SK-N-SH (cell line): ENCODE results near the gene TMEM218. TPM values are rescaled to one million over a fixed set of nuclear protein-coding genes. Genes with fewer than 3 reads are reported as not detected.
A peak's percentile ranks its signal among the peaks of the same experiment; 100 is the strongest.

Experiments used
- CTCF ChIA-PET: fragments of 300-600, 350-600 bp; formaldehyde crosslinking; extraction: SDS; loops from one replicate; lab custom pipeline; 2021; lab: Yijun Ruan, JAX
- POLR2A ChIA-PET: fragments of 350-600 bp; sonication (Branson Sonifier 250); formaldehyde crosslinking; extraction: SDS; loops from one replicate; lab custom pipeline; 2020; ENCODE audit warnings: antibody characterized with exemption, inconsistent platforms; lab: Yijun Ruan, JAX
- DNase-seq: peaks from one replicate; pipeline ENCODE4 v3.0.0; 2012
- H2AFZ ChIP-seq: fragments of 200-600 bp; sonication (generic); 2 replicates; pipeline ENCODE4 v1.8.1; 2016; ENCODE audit warnings: antibody characterized with exemption, mild to moderate bottlenecking, low read depth
- H3F3A ChIP-seq: fragments of 200-600 bp; sonication (generic); replicated peaks from 2 replicates; pipeline ENCODE3; 2016; ENCODE audit warnings: antibody characterized with exemption, mild to moderate bottlenecking; ENCODE audit not compliant: insufficient read depth
- H3K27ac ChIP-seq, 2 experiments: fragments of 200-500 bp in 1 of 2; fragments of 200-600 bp in 1 of 2; sonication (Bioruptor generic) in 1 of 2; sonication (generic), shearing (Covaris generic) in 1 of 2; 2 replicates each; pipeline versions ENCODE4 v1.5.1 to v1.6.1; 2014 to 2016; ENCODE audit warnings: low read depth in 2 of 2, inconsistent platforms in 1 of 2, low read length in 1 of 2, mild to moderate bottlenecking in 1 of 2, mixed read lengths in 1 of 2
- H3K27me3 ChIP-seq: fragments of 200-600 bp; sonication (generic), shearing (Covaris generic); 2 replicates; pipeline ENCODE4 v1.6.1; 2016; ENCODE audit warnings: mixed run types; ENCODE audit not compliant: insufficient read depth
- H3K36me3 ChIP-seq, 2 experiments: fragments of 200-500 bp in 1 of 2; fragments of 200-600 bp in 1 of 2; sonication (Bioruptor generic) in 1 of 2; sonication (generic) in 1 of 2; replicated peaks in 1 of 2; 2 replicates each; pipeline versions ENCODE3 to v1.5.1; 2014 to 2016; ENCODE audit warnings: low read length in 1 of 2, mild to moderate bottlenecking in 1 of 2; ENCODE audit not compliant: insufficient read depth in 2 of 2, control insufficient read depth in 1 of 2
- H3K4me1 ChIP-seq, 2 experiments: fragments of 200-500 bp in 1 of 2; fragments of 200-600 bp in 1 of 2; sonication (Bioruptor generic) in 1 of 2; sonication (generic), shearing (Covaris generic) in 1 of 2; 2 replicates each; pipeline versions ENCODE4 v1.5.1 to v1.6.1; 2014 to 2016; ENCODE audit warnings: low read depth in 1 of 2, low read length in 1 of 2, mixed run types in 1 of 2; ENCODE audit not compliant: insufficient read depth in 2 of 2, control insufficient read depth in 1 of 2
- H3K4me2 ChIP-seq: fragments of 200-600 bp; sonication (generic), shearing (Covaris generic); 2 replicates; pipeline ENCODE4 v1.6.1; 2017; ENCODE audit warnings: mixed run types
- H3K4me3 ChIP-seq, 2 experiments: fragments of 200-500 bp in 1 of 2; fragments of 200-600 bp in 1 of 2; sonication (Bioruptor generic) in 1 of 2; sonication (generic), shearing (Covaris generic) in 1 of 2; 2 replicates each; pipeline versions ENCODE4 v1.5.1 to v1.8.1; 2014 to 2016; ENCODE audit warnings: low read depth in 2 of 2, inconsistent platforms in 1 of 2, low read length in 1 of 2, mild to moderate bottlenecking in 1 of 2, mixed read lengths in 1 of 2, moderate library complexity in 1 of 2
- H3K79me2 ChIP-seq: fragments of 200-600 bp; sonication (generic); 2 replicates; pipeline ENCODE4 v1.8.1; 2017; ENCODE audit warnings: mild to moderate bottlenecking; ENCODE audit not compliant: insufficient read depth
- H3K9ac ChIP-seq: fragments of 200-600 bp; sonication (generic); 2 replicates; pipeline ENCODE4 v1.6.1; 2017; ENCODE audit warnings: mixed run types
- H3K9me2 ChIP-seq: fragments of 200-600 bp; sonication (generic); 2 replicates; pipeline ENCODE4 v1.6.1; 2017; ENCODE audit warnings: mixed run types
- H3K9me3 ChIP-seq: fragments of 200-600 bp; sonication (generic); 2 replicates; pipeline ENCODE4 v1.6.1; 2017; ENCODE audit warnings: mixed run types, mild to moderate bottlenecking, moderate library complexity
- H4K20me1 ChIP-seq: fragments of 200-600 bp; sonication (generic); 2 replicates; pipeline ENCODE4 v1.6.1; 2017; ENCODE audit warnings: mild to moderate bottlenecking, mixed run types; ENCODE audit not compliant: insufficient read depth
- FOSL2 ChIP-seq: IDR thresholded peaks from 2 replicates; pipeline ENCODE4 v1.4.0; 2012; ENCODE audit warnings: low read depth, mild to moderate bottlenecking, moderate library complexity, borderline replicate concordance
- FOXM1 ChIP-seq: IDR thresholded peaks from 2 replicates; pipeline ENCODE4 v1.4.0; 2012; ENCODE audit warnings: low read depth, mild to moderate bottlenecking
- GABPA ChIP-seq: IDR thresholded peaks from 2 replicates; pipeline ENCODE4 v1.4.0; 2012; ENCODE audit warnings: low read depth, mild to moderate bottlenecking
- GATA2 ChIP-seq: sonication (generic); formaldehyde crosslinking; IDR thresholded peaks from 2 replicates; pipeline ENCODE4 v1.5.0; 2020; ENCODE audit warnings: mild to moderate bottlenecking, missing genetic modification reagents
- NRF1 ChIP-seq: IDR thresholded peaks from 2 replicates; pipeline ENCODE4 v1.6.1; 2012; ENCODE audit warnings: low read depth, mild to moderate bottlenecking, low read length
- PBX3 ChIP-seq: IDR thresholded peaks from 2 replicates; pipeline ENCODE4; 2012
- POLR2AphosphoS5 ChIP-seq: IDR thresholded peaks from 2 replicates; pipeline ENCODE4 v1.6.1; 2012; ENCODE audit warnings: low read depth, low read length
- REST ChIP-seq: IDR thresholded peaks from 2 replicates; pipeline ENCODE4 v1.6.1; 2012; ENCODE audit warnings: mild to moderate bottlenecking, low read depth, low read length, moderate library complexity
- RFX5 ChIP-seq: IDR thresholded peaks from 2 replicates; pipeline ENCODE4 v1.6.1; 2012; ENCODE audit warnings: mild to moderate bottlenecking, improper control_type of control experiment, low read length
- SIN3A ChIP-seq: IDR thresholded peaks from 2 replicates; pipeline ENCODE4 v1.6.1; 2012; ENCODE audit warnings: low read depth, mild to moderate bottlenecking, low read length, moderate library complexity, borderline replicate concordance
- SMC3 ChIP-seq: IDR thresholded peaks from 2 replicates; pipeline ENCODE4 v1.6.1; 2012; ENCODE audit warnings: low read depth, low read length, improper control_type of control experiment
- TAF1 ChIP-seq: IDR thresholded peaks from 2 replicates; pipeline ENCODE4 v1.6.1; 2012; ENCODE audit warnings: low read depth, mild to moderate bottlenecking, low read length, moderate library complexity, borderline replicate concordance
- TCF12 ChIP-seq: IDR thresholded peaks from 2 replicates; pipeline ENCODE4 v1.4.0; 2012
- TEAD4 ChIP-seq: IDR thresholded peaks from 2 replicates; pipeline ENCODE4 v1.4.0; 2012; ENCODE audit warnings: mild to moderate bottlenecking, borderline replicate concordance; ENCODE audit not compliant: insufficient read depth
- YY1 ChIP-seq: IDR thresholded peaks from 2 replicates; pipeline ENCODE4 v1.4.0; 2012; ENCODE audit warnings: low read depth, mild to moderate bottlenecking
- WGBS: methylation state at CpG from one replicate; pipeline ENCODE4 v1.1.6; 2017; ENCODE audit warnings: low lambda C conversion rate; 5-methylcytosine and 5-hydroxymethylcytosine counted together
- polyA plus RNA-seq, 3 experiments: library from polyadenylated mRNA; depleted of rRNA; stranded (reverse); fragments of >200 nt; gene quantifications; 2 replicates each; pipeline ENCODE4 v1.2.3, GENCODE V29; 2012
- TF ChIP-seq, protein P1 (sequence below): fragments of 150-350 bp; IDR thresholded peaks from 2 replicates; pipeline ENCODE4 v1.6.1; 2017; ENCODE audit warnings: antibody characterized with exemption, low read length, low read depth, borderline replicate concordance
- TF ChIP-seq, protein P2 (sequence below): IDR thresholded peaks from 2 replicates; pipeline ENCODE4 v1.4.0; 2012; ENCODE audit warnings: low read depth, borderline replicate concordance
- TF ChIP-seq, protein P3 (sequence below): IDR thresholded peaks from 2 replicates; pipeline ENCODE4 v1.4.0; 2012; ENCODE audit warnings: low read depth

Gene TMEM218
- polyA plus RNA-seq, 1 of the 3 experiments (the other 2 are of a cell fraction) = 36.2 TPM

DNA sequence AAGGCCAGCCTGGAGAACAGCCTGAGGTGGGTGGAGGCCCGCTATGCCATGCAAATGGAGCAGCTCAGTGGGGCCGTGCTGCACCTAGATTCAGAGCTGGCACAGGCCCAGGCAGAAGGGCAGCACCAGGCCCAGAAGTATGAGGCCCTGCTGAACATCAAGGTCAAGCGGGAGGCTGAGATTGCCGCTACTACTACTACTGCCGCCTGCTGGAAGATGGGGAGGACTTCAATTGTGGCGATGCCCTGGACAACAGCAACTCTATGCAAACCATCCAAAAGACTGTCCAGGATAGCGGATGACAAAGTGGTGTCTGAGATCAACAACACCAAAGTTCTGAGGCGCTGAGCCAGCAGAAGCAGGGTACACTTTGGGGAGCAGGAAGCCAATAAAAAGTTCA, 3.1 kb upstream of the TMEM218 start (continued):
- TF ChIP-seq, protein P1, sequence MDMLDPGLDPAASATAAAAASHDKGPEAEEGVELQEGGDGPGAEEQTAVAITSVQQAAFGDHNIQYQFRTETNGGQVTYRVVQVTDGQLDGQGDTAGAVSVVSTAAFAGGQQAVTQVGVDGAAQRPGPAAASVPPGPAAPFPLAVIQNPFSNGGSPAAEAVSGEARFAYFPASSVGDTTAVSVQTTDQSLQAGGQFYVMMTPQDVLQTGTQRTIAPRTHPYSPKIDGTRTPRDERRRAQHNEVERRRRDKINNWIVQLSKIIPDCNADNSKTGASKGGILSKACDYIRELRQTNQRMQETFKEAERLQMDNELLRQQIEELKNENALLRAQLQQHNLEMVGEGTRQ = no peak

DNA sequence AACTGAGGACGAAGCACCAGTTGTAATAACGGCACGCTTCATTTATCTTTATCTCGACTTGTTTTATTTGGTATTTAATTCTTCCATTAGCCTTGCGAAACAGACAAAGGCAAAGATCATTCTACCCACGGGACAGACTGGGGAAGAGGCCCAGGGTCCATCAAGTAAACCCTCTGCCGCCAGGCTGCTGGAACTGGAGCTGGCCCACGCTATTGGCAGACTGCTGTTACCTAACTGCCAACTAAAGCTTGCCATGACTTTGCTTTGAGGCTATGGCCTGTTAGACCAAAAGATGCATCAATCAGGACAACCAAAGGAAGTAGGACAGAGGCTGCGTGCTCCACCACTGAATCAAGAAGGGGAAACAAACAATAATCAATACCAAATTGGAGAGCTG, 780 bp upstream of the TMEM218 start:
- no peaks in the 10 kb centered on the region for H3F3A ChIP-seq
- POLR2A ChIA-PET = interaction anchor here (0.9 to 1.3 kb wide), 2 partner anchors 30 to 259 kb away, joined by 3 to 5 read pairs; no protein-coding TSS in a partner anchor
- H4K20me1 ChIP-seq = no peaks in the 10 kb centered on the region
- H2AFZ ChIP-seq = peak overlapping the region; percentile 99
- H3K27me3 ChIP-seq = no peaks in the 10 kb centered on the region; the same call in 1 of the 2 replicates
- no peak overlapping the region for H3K9ac ChIP-seq
- CTCF ChIA-PET = interaction anchor here (1.0 to 3.5 kb wide), 7 partner anchors 9 to 292 kb away, joined by 3 to 31 read pairs (median 10); no protein-coding TSS in a partner anchor
- H3K4me2 ChIP-seq = peak overlapping the region; percentile 66
- H3K36me3 ChIP-seq = no peaks in the 10 kb centered on the region
- DNase-seq = no peak
- TF ChIP-seq POLR2AphosphoS5 (no peak), GABPA (no peak), TAF1 (no peak), FOXM1 (no peak), TCF12 (no peak), RFX5 (no peak), GATA2 (CRISPR knock-in tag) (no peak), YY1 (no peak)
- peaks cover 5 to 8% of the 10 kb centered on the region in 2 experiments; a peak in 3 of 4 replicates for H3K4me1 ChIP-seq
- H3K4me3 ChIP-seq = peak overlapping the region; percentile 44 to 55
- 83% methylated on average over 9 of the region's 9 CpGs for WGBS
- H3K9me2 ChIP-seq = no peaks in the 10 kb centered on the region
- peak overlapping the region; percentile 46 to 84; a peak in 3 of 4 replicates for H3K27ac ChIP-seq
- H3K79me2 ChIP-seq = peaks cover 25% of the 10 kb centered on the region
- H3K9me3 ChIP-seq = no peaks in the 10 kb centered on the region

GRCh38 chr11:125111001-125111342, 454 bp downstream of the TMEM218 start:
- Histone ChIP-seq H3K27ac (peak overlapping the region; percentile 46 to 82; a peak in 3 of 4 replicates), H3K36me3 (peaks cover 0 to 6% of the 10 kb centered on the region in 2 experiments), H3K9ac (peak overlapping the region; percentile 82), H2AFZ (peak overlapping the region; percentile 99), H3K4me2 (peak overlapping the region; percentile 92), H3F3A (no peaks in the 10 kb centered on the region), H3K9me3 (no peaks in the 10 kb centered on the region), H3K4me1 (peaks cover 5 to 8% of the 10 kb centered on the region in 2 experiments; a peak in 3 of 4 replicates), H4K20me1 (no peaks in the 10 kb centered on the region), H3K27me3 (no peaks in the 10 kb centered on the region), H3K9me2 (no peaks in the 10 kb centered on the region), H3K4me3 (peak overlapping the region; percentile 79 to 100), H3K79me2 (peaks cover 28% of the 10 kb centered on the region)
- POLR2A ChIA-PET = no interaction called here
- CTCF ChIA-PET = interaction anchor here (1.0 to 3.5 kb wide), 5 partner anchors 10 to 318 kb away, joined by 4 to 31 read pairs (median 12); no protein-coding TSS in a partner anchor
- WGBS = 0% methylated on average over 4 of the region's 9 CpGs
- peak; percentile 46 for DNase-seq
- TF ChIP-seq, protein P2, sequence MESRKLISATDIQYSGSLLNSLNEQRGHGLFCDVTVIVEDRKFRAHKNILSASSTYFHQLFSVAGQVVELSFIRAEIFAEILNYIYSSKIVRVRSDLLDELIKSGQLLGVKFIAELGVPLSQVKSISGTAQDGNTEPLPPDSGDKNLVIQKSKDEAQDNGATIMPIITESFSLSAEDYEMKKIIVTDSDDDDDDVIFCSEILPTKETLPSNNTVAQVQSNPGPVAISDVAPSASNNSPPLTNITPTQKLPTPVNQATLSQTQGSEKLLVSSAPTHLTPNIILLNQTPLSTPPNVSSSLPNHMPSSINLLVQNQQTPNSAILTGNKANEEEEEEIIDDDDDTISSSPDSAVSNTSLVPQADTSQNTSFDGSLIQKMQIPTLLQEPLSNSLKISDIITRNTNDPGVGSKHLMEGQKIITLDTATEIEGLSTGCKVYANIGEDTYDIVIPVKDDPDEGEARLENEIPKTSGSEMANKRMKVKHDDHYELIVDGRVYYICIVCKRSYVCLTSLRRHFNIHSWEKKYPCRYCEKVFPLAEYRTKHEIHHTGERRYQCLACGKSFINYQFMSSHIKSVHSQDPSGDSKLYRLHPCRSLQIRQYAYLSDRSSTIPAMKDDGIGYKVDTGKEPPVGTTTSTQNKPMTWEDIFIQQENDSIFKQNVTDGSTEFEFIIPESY = no peak
- TF ChIP-seq FOXM1 (no peak), YY1 (no peak), FOSL2 (no peak), RFX5 (no peak), NRF1 (no peak), PBX3 (no peak), SIN3A (no peak), SMC3 (no peak), TEAD4 (no peak), REST (no peak)
- TF ChIP-seq, protein P3, sequence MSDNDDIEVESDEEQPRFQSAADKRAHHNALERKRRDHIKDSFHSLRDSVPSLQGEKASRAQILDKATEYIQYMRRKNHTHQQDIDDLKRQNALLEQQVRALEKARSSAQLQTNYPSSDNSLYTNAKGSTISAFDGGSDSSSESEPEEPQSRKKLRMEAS = no peak
